Measurements from ENCODE around the gene SLC4A3. TPM values are rescaled to one million over a fixed set of nuclear protein-coding genes. Genes with fewer than 3 reads are reported as not detected.

The SLC4A3 gene
- total RNA-seq, 1 experiment from 2014 or later: 23.0 TPM

DNA sequence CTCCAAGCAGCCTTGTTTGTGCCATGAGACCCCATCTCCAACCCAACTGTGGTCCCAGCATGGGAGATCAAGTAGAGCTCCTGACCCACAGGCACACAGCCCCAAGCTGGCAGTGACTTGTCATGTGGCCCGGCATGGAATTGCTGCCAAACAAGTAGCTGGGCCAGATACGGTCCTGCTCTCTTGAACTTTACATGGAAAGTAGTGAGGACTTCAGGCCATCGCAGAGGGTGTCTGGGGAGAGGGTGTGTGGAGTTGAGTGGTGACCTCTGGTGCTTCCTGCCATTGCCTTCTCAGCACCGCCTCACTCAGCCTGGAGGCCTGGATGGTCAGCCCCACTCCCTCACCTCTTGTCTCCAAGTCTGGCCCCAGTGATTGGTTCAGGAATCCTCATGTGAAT, 10.9 kb upstream of the SLC4A3 start:
- Histone ChIP-seq H3K27me3 (ENCODE audit: insufficient read depth, low read length) (no peaks in the 10 kb centered on the region), H3K9me3 (ENCODE audit: control insufficient read depth in 1 of 2, insufficient read depth in 1 of 2, low read depth in 1 of 2, low read length in 2 of 2) (no peaks in the 10 kb centered on the region), H3K4me1 (ENCODE audit: control insufficient read depth in 1 of 2, insufficient read depth in 2 of 2, low read length in 2 of 2) (no peaks in the 10 kb centered on the region; a peak in 1 of 4 replicates), H2AFZ (ENCODE audit: low read depth, low read length, poor library complexity, severe bottlenecking) (no peak overlapping the region), H3K79me2 (ENCODE audit: insufficient read depth, low read length) (no peaks in the 10 kb centered on the region), H3K4me2 (ENCODE audit: low read length) (no peak overlapping the region), H3K9me2 (ENCODE audit: insufficient read depth) (no peaks in the 10 kb centered on the region), H3K36me3 (ENCODE audit: control insufficient read depth in 1 of 2, insufficient read depth in 2 of 2, low read length in 2 of 2) (no peaks in the 10 kb centered on the region), H3K27ac (ENCODE audit: low read depth, low read length) (no peak overlapping the region), H3K4me3 (replicated peaks in 1 of 2; ENCODE audit: low read depth in 1 of 2, low read length in 2 of 2) (no peak overlapping the region), H4K20me1 (ENCODE audit: insufficient read depth) (no peaks in the 10 kb centered on the region), H3K9ac (ENCODE audit: low read length) (no peak overlapping the region)
- ChIA-PET RAD21 (ENCODE audit: low non-redundant PET in 1 of 2, low total read pairs in 2 of 2, uncharacterized antibody in 2 of 2, unreplicated experiment in 2 of 2) (no interaction called here), CTCF (no interaction called here), POLR2A (no interaction called here)
- intact Hi-C loops (cut with micrococcal nuclease): no loop called here
- TF ChIP-seq, protein P1, sequence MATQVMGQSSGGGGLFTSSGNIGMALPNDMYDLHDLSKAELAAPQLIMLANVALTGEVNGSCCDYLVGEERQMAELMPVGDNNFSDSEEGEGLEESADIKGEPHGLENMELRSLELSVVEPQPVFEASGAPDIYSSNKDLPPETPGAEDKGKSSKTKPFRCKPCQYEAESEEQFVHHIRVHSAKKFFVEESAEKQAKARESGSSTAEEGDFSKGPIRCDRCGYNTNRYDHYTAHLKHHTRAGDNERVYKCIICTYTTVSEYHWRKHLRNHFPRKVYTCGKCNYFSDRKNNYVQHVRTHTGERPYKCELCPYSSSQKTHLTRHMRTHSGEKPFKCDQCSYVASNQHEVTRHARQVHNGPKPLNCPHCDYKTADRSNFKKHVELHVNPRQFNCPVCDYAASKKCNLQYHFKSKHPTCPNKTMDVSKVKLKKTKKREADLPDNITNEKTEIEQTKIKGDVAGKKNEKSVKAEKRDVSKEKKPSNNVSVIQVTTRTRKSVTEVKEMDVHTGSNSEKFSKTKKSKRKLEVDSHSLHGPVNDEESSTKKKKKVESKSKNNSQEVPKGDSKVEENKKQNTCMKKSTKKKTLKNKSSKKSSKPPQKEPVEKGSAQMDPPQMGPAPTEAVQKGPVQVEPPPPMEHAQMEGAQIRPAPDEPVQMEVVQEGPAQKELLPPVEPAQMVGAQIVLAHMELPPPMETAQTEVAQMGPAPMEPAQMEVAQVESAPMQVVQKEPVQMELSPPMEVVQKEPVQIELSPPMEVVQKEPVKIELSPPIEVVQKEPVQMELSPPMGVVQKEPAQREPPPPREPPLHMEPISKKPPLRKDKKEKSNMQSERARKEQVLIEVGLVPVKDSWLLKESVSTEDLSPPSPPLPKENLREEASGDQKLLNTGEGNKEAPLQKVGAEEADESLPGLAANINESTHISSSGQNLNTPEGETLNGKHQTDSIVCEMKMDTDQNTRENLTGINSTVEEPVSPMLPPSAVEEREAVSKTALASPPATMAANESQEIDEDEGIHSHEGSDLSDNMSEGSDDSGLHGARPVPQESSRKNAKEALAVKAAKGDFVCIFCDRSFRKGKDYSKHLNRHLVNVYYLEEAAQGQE (IDR thresholded peaks at IDR 0.05; ENCODE audit: low read depth): no peak
- TF ChIP-seq TCF7L2 (IDR thresholded peaks at IDR 0.05; ENCODE audit: borderline replicate concordance, extremely low read depth, insufficient read depth, insufficient read length) (no peak), POLR2AphosphoS5 (IDR thresholded peaks at IDR 0.05; ENCODE audit: low read depth, low read length) (no peak), EGR1 (IDR thresholded peaks at IDR 0.05; ENCODE audit: low read depth) (no peak), ELF1 (IDR thresholded peaks at IDR 0.05; ENCODE audit: borderline replicate concordance, low read depth) (no peak), RAD21 (IDR thresholded peaks at IDR 0.05; ENCODE audit: low read depth) (no peak)
- TF ChIP-seq, protein P2, sequence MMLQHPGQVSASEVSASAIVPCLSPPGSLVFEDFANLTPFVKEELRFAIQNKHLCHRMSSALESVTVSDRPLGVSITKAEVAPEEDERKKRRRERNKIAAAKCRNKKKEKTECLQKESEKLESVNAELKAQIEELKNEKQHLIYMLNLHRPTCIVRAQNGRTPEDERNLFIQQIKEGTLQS (IDR thresholded peaks at IDR 0.05): no peak
- ATAC-seq (no peak), DNase-seq (ENCODE audit: low read depth, low spot score) (no peak)
- BruUV-seq (replicated peaks): no TSS peak

Data from HCT116 (cell line).